H1 (cell line): ENCODE results near the gene INA. TPM values are rescaled to one million over a fixed set of nuclear protein-coding genes. Genes with fewer than 3 reads are reported as not detected.

Experiments used
- CTCF ChIA-PET: fragments of 300-600 bp; sonication (Branson Sonifier 250); formaldehyde crosslinking; loops from one replicate; lab custom pipeline; 2021; ENCODE audit not compliant: partially characterized antibody; lab: Charles Lee
- POLR2A ChIA-PET: fragments of 300-600 bp; sonication (Branson Sonifier 250); formaldehyde crosslinking; loops from one replicate; lab custom pipeline; 2021; ENCODE audit warnings: inconsistent platforms; ENCODE audit not compliant: partially characterized antibody; lab: Charles Lee
- DNase-seq, 2 experiments: peaks; one replicate each; pipeline versions ENCODE4 v3.0.0 to v3.0.0-alpha.2; 2010 to 2022; ENCODE audit warnings: low spot score in 2 of 2, low read depth in 1 of 2, mixed read lengths in 1 of 2
- FAIRE-seq: peaks from 2 replicates; lab custom pipeline; 2011; peaks lifted over from hg19 to GRCh38; lab: Jason Lieb, UNC
- H2AFZ ChIP-seq: 2 replicates; pipeline ENCODE4 v1.8.1; 2012; ENCODE audit warnings: low read length, inconsistent platforms
- H2AK5ac ChIP-seq: 2 replicates; pipeline ENCODE4 v1.6.1; 2013; ENCODE audit warnings: low read depth, low read length
- H2BK120ac ChIP-seq: replicated peaks from 2 replicates; pipeline ENCODE3; 2013; ENCODE audit warnings: low read depth, low read length, inconsistent platforms
- H2BK12ac ChIP-seq: 2 replicates; pipeline ENCODE4 v1.6.1; 2013; ENCODE audit warnings: low read depth, low read length
- H2BK15ac ChIP-seq: 2 replicates; pipeline ENCODE4 v1.6.1; 2013; ENCODE audit warnings: low read length
- H2BK20ac ChIP-seq: 2 replicates; pipeline ENCODE4 v1.6.1; 2013; ENCODE audit warnings: low read length
- H2BK5ac ChIP-seq: 2 replicates; pipeline ENCODE4 v1.6.1; 2013; ENCODE audit warnings: low read depth, low read length
- H3K14ac ChIP-seq: 2 replicates; pipeline ENCODE4 v1.6.1; 2013; ENCODE audit warnings: inconsistent platforms; ENCODE audit not compliant: insufficient read length
- H3K18ac ChIP-seq: 2 replicates; pipeline ENCODE4 v1.6.1; 2013; ENCODE audit warnings: low read length; ENCODE audit errors: extremely low read depth
- H3K23ac ChIP-seq: 2 replicates; pipeline ENCODE4 v1.6.1; 2013; ENCODE audit warnings: inconsistent platforms; ENCODE audit not compliant: insufficient read length
- H3K23me2 ChIP-seq: 2 replicates; pipeline ENCODE4 v1.6.1; 2013; ENCODE audit warnings: low read depth, low read length
- H3K27ac ChIP-seq: 2 replicates; pipeline ENCODE4 v1.6.1; 2011; ENCODE audit warnings: low read depth, low read length, inconsistent platforms
- H3K27me3 ChIP-seq, 4 experiments: replicated peaks in 1 of 4; 1 replicate in 1 of 4; 2 replicates in 3 of 4; pipeline versions ENCODE4 v1.6.1 to v1.8.1; 2011 to 2013; ENCODE audit warnings: low read length in 3 of 4, mild to moderate bottlenecking in 3 of 4, inconsistent platforms in 2 of 4, mixed read lengths in 2 of 4, moderate library complexity in 1 of 4; ENCODE audit not compliant: control insufficient read depth in 3 of 4, insufficient read depth in 3 of 4; ENCODE audit errors: extremely low read depth in 1 of 4
- H3K36me3 ChIP-seq, 4 experiments: 2 replicates each; pipeline versions ENCODE4 v1.6.1 to v1.8.1; 2011 to 2013; ENCODE audit warnings: mild to moderate bottlenecking in 4 of 4, low read length in 3 of 4, moderate library complexity in 2 of 4, control low read depth in 1 of 4, inconsistent platforms in 1 of 4; ENCODE audit not compliant: insufficient read depth in 4 of 4, control insufficient read depth in 2 of 4
- H3K4ac ChIP-seq: replicated peaks from 2 replicates; pipeline ENCODE3; 2013; ENCODE audit warnings: low read length, low read depth, mixed read lengths, inconsistent platforms; ENCODE audit not compliant: insufficient read length
- H3K4me1 ChIP-seq, 4 experiments: replicated peaks in 1 of 4; 1 replicate in 1 of 4; 2 replicates in 3 of 4; pipeline versions ENCODE4 v1.6.1 to v1.8.1; 2011 to 2013; ENCODE audit warnings: low read length in 3 of 4, inconsistent platforms in 2 of 4, mixed read lengths in 1 of 4; ENCODE audit not compliant: insufficient read depth in 4 of 4, control insufficient read depth in 3 of 4
- H3K4me2 ChIP-seq, 2 experiments: 2 replicates each; pipeline versions ENCODE4 v1.6.1 to v1.8.1; 2011 to 2013; ENCODE audit warnings: low read depth in 2 of 2, low read length in 2 of 2, control low read depth in 1 of 2, inconsistent platforms in 1 of 2, mild to moderate bottlenecking in 1 of 2; ENCODE audit not compliant: insufficient read depth in 1 of 2
- H3K4me3 ChIP-seq, 4 experiments: fragments of 200-600, 300-600 bp in 1 of 4; sonication (generic), shearing (Covaris generic), sonication (Bioruptor Twin) in 1 of 4; 2 replicates each; pipeline versions ENCODE4 v1.5.1 to v1.8.1; 2011 to 2016; ENCODE audit warnings: low read length in 4 of 4, low read depth in 3 of 4, control low read depth in 2 of 4, inconsistent platforms in 2 of 4, mild to moderate bottlenecking in 2 of 4, mixed read lengths in 1 of 4, moderate library complexity in 1 of 4; ENCODE audit not compliant: insufficient read depth in 2 of 4; ENCODE audit errors: extremely low read depth in 1 of 4
- H3K56ac ChIP-seq: replicated peaks from 2 replicates; pipeline ENCODE3; 2013; ENCODE audit warnings: low read depth, mild to moderate bottlenecking, mixed read lengths, low read length, inconsistent platforms; ENCODE audit not compliant: insufficient read length
- H3K79me1 ChIP-seq: 2 replicates; pipeline ENCODE4 v1.6.1; 2013; ENCODE audit warnings: low read depth, low read length, control low read depth
- H3K79me2 ChIP-seq, 2 experiments: 2 replicates each; pipeline versions ENCODE4 v1.6.1 to v1.8.1; 2012 to 2013; ENCODE audit warnings: low read length in 2 of 2, mild to moderate bottlenecking in 2 of 2, inconsistent platforms in 1 of 2; ENCODE audit not compliant: insufficient read depth in 2 of 2, control insufficient read depth in 1 of 2
- H3K9ac ChIP-seq, 4 experiments: replicated peaks in 1 of 4; 1 replicate in 1 of 4; 2 replicates in 3 of 4; pipeline versions ENCODE4 v1.6.1 to v1.8.1; 2011 to 2013; ENCODE audit warnings: low read depth in 3 of 4, low read length in 3 of 4, control low read depth in 2 of 4, mild to moderate bottlenecking in 2 of 4, moderate library complexity in 2 of 4, inconsistent platforms in 1 of 4; ENCODE audit errors: extremely low read depth in 1 of 4
- H3K9me3 ChIP-seq, 2 experiments: 2 replicates each; pipeline versions ENCODE4 v1.6.1 to v1.8.1; 2012 to 2013; ENCODE audit warnings: mild to moderate bottlenecking in 2 of 2, moderate library complexity in 2 of 2, control low read depth in 1 of 2, inconsistent platforms in 1 of 2, low read depth in 1 of 2, low read length in 1 of 2, mixed read lengths in 1 of 2; ENCODE audit not compliant: insufficient read depth in 2 of 2
- H4K20me1 ChIP-seq, 2 experiments: replicated peaks in 1 of 2; 2 replicates each; pipeline versions ENCODE3 to v1.8.1; 2011 to 2013; ENCODE audit warnings: inconsistent platforms in 2 of 2, low read length in 2 of 2, mild to moderate bottlenecking in 1 of 2; ENCODE audit not compliant: insufficient read depth in 2 of 2, control insufficient read depth in 1 of 2
- H4K5ac ChIP-seq: 2 replicates; pipeline ENCODE4 v1.6.1; 2013; ENCODE audit warnings: low read length, low read depth, mixed read lengths, inconsistent platforms; ENCODE audit not compliant: insufficient read length
- H4K8ac ChIP-seq: 2 replicates; pipeline ENCODE4 v1.8.0; 2013; ENCODE audit warnings: mild to moderate bottlenecking, moderate library complexity, low read length, inconsistent platforms; ENCODE audit not compliant: insufficient read depth; ENCODE audit errors: extremely low read depth
- H4K91ac ChIP-seq: replicated peaks from 2 replicates; pipeline ENCODE3; 2013; ENCODE audit warnings: low read length, mixed read lengths, inconsistent platforms; ENCODE audit not compliant: insufficient read length
- CBX5 ChIP-seq: fragments of 300-800, 300-1000 bp; sonication (generic); IDR thresholded peaks from 2 replicates; pipeline ENCODE4 v1.7.1; 2016; ENCODE audit warnings: antibody characterized with exemption, low read length, low read depth
- E2F6 ChIP-seq: IDR thresholded peaks from 2 replicates; pipeline ENCODE4 v1.6.1; 2012; ENCODE audit warnings: inconsistent platforms
- TCF12 ChIP-seq: IDR thresholded peaks from 2 replicates; pipeline ENCODE4 v1.6.1; 2011; ENCODE audit warnings: low read depth, mild to moderate bottlenecking, low read length
- WGBS, 2 experiments: shearing (Covaris generic) in 1 of 2; methylation state at CpG; one replicate each; pipeline versions ENCODE4 v1.1.6 to v1.1.7; 2013 to 2015; ENCODE audit warnings: low lambda C conversion rate in 2 of 2, mixed read lengths in 2 of 2, inconsistent platforms in 1 of 2, low coverage in 1 of 2, missing lambda C conversion rate in 1 of 2; ENCODE audit not compliant: insufficient replicate concordance in 2 of 2, insufficient coverage in 1 of 2, insufficient read length in 1 of 2; ENCODE audit errors: extremely low coverage in 1 of 2, missing lambda C conversion rate in 1 of 2; 5-methylcytosine and 5-hydroxymethylcytosine counted together
- polyA plus RNA-seq, 7 experiments: library from polyadenylated mRNA; depleted of rRNA in 3 of 7; stranded (reverse) in 5 of 7; unstranded in 2 of 7; fragments of >200 nt in 5 of 7; fragments of 200-250 nt in 2 of 7; gene quantifications; 1 replicate in 5 of 7; 2 replicates in 1 of 7; 4 replicates in 1 of 7; pipeline versions ENCODE4 v1.2.1 to v1.2.3, GENCODE V29; 2011 to 2013; ENCODE audit warnings: missing spikeins in 2 of 7, mixed read lengths in 2 of 7
- total RNA-seq: library from RNA; stranded (reverse); fragmentation: NEBNext Ultra II Directional; extraction: Animal tissue kit (Norgen Biotek cat#: 25700); gene quantifications from 2 replicates; pipeline ENCODE4 v1.2.1, GENCODE V29; 2021

INA gene
- total and polyA plus RNA-seq, 2 of the 8 experiments (the other 6 are each of a cell fraction or from before 2014, with no cell fraction given), result 17.1 to 18.1 TPM

DNA sequence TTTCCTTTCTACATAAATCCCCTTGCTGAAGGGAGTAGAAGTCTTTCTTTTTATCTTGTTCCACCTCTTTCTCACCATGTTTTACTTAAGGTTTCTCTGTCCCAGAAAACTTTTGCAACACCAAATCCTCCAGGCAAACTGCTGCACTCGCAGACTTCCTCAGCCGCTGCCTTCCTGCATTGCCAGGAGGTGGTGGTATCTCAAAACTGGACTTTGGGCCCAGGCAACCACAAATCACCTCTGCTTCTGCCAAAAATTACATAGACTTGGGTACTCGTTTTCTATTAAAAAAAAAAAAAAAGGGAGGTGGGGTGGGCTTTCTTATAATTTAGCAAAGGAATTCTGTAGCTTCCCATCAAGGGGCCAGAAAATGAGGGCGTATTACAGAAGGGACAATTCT lies 14.7 kb downstream of the INA start:
- Histone ChIP-seq H3K9ac (no peak overlapping the region), H3K23ac (no peak overlapping the region), H3K18ac (no peak overlapping the region), H3K4me3 (no peak overlapping the region), H2BK120ac (no peak overlapping the region), H4K20me1 (no peaks in the 10 kb centered on the region), H2AFZ (no peak overlapping the region), H3K27ac (no peak overlapping the region), H3K4me1 (no peaks in the 10 kb centered on the region), H3K79me2 (no peaks in the 10 kb centered on the region), H3K36me3 (peaks cover 0 to 2% (median 0%) of the 10 kb centered on the region in 4 experiments; a peak in 1 of 8 replicates), H2BK20ac (no peak overlapping the region), H2BK5ac (no peak overlapping the region), H3K27me3 (no peaks in the 10 kb centered on the region), H3K23me2 (no peaks in the 10 kb centered on the region), H2AK5ac (no peak overlapping the region), H4K8ac (no peak overlapping the region), H4K5ac (no peak overlapping the region), H3K4me2 (no peak overlapping the region), H3K9me3 (no peaks in the 10 kb centered on the region), H3K79me1 (no peaks in the 10 kb centered on the region), H2BK15ac (no peak overlapping the region), H3K56ac (no peak overlapping the region), H2BK12ac (no peak overlapping the region), H3K4ac (no peak overlapping the region), H3K14ac (no peak overlapping the region), H4K91ac (no peak overlapping the region)
- CTCF ChIA-PET, result no interaction called here
- WGBS, 2 experiments, result 92% methylated on average over 4 of the region's 4 CpGs; no CpG with 5 or more reads in 1 of the 2 experiments
- DNase-seq, result no peak
- no peak for FAIRE-seq
- POLR2A ChIA-PET, result no interaction called here
- no peak for TF ChIP-seq TCF12
- no peak for TF ChIP-seq CBX5
- TF ChIP-seq E2F6, result no peak
